Measurements from ENCODE around the gene SGK1. TPM values are rescaled to one million over a fixed set of nuclear protein-coding genes. Genes with fewer than 3 reads are reported as not detected.

SGK1 gene
- total and polyA plus RNA-seq, 10 of the 15 experiments (the other 5 are each of a cell fraction or from before 2014, with no cell fraction given): 0.62 to 5.1 (median 2.9) TPM

DNA sequence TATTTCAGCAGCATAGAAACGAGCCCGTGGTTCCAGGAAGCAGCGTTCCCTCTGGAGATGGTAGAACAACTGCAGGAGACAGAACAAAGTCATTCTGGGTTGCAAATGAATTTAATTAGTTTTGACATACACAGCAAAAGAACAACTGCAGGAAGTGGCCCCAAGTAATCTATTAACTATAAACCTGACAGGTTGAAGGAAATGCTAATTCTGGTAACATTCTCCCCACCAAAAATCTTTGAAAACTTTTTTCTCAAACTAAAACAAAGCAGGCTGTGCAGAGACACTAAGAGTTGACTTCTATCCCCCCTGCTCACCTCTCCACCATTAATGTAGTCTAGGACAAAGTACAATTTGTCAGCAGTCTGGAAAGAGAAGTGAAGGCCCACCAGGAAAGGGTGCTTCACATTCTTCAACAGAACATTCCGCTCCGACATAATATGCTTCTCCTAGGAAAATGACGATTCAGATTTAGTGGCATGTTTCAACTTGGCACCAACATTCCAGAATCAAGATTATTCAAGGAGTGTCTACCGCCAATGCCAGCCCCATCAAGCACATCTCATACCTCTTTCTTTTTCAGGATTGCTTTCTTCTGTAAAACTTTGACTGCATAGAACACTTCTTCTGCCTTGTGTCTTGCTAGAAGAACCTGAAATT, 145.1 kb downstream of the SGK1 start:
- 79% methylated on average over 7 of the region's 7 CpGs for WGBS (ENCODE audit: insufficient coverage, insufficient replicate concordance, low lambda C conversion rate, missing lambda C conversion rate)
- peaks cover 5% of the 10 kb centered on the region for H3K4me1 ChIP-seq (ENCODE audit: control insufficient read depth, insufficient read depth, low read length)
- TF ChIP-seq CREB1 (IDR thresholded peaks at IDR 0.05; ENCODE audit: low read depth): no peak
- TF ChIP-seq, protein P1, sequence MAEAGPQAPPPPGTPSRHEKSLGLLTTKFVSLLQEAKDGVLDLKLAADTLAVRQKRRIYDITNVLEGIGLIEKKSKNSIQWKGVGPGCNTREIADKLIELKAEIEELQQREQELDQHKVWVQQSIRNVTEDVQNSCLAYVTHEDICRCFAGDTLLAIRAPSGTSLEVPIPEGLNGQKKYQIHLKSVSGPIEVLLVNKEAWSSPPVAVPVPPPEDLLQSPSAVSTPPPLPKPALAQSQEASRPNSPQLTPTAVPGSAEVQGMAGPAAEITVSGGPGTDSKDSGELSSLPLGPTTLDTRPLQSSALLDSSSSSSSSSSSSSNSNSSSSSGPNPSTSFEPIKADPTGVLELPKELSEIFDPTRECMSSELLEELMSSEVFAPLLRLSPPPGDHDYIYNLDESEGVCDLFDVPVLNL (IDR thresholded peaks at IDR 0.05; ENCODE audit: low read depth, low read length): no peak
- TF ChIP-seq SMAD1 (IDR thresholded peaks at IDR 0.05; ENCODE audit: low read depth, partially characterized antibody): no peak
- TF ChIP-seq ZNF207 (IDR thresholded peaks at IDR 0.05; ENCODE audit: borderline replicate concordance): no peak
- no peak for TF ChIP-seq MEF2A (IDR thresholded peaks at IDR 0.05; ENCODE audit: insufficient read depth, low read depth, low read length)
- no peak for TF ChIP-seq SUZ12 (IDR thresholded peaks at IDR 0.05; ENCODE audit: unreplicated experiment)
- TF ChIP-seq ZZZ3 (IDR thresholded peaks at IDR 0.05; ENCODE audit: control insufficient read depth, insufficient read length, low read depth): no peak
- no peak for TF ChIP-seq MXI1 (IDR thresholded peaks at IDR 0.05; ENCODE audit: low read depth, low read length)
- TF ChIP-seq, protein P2, sequence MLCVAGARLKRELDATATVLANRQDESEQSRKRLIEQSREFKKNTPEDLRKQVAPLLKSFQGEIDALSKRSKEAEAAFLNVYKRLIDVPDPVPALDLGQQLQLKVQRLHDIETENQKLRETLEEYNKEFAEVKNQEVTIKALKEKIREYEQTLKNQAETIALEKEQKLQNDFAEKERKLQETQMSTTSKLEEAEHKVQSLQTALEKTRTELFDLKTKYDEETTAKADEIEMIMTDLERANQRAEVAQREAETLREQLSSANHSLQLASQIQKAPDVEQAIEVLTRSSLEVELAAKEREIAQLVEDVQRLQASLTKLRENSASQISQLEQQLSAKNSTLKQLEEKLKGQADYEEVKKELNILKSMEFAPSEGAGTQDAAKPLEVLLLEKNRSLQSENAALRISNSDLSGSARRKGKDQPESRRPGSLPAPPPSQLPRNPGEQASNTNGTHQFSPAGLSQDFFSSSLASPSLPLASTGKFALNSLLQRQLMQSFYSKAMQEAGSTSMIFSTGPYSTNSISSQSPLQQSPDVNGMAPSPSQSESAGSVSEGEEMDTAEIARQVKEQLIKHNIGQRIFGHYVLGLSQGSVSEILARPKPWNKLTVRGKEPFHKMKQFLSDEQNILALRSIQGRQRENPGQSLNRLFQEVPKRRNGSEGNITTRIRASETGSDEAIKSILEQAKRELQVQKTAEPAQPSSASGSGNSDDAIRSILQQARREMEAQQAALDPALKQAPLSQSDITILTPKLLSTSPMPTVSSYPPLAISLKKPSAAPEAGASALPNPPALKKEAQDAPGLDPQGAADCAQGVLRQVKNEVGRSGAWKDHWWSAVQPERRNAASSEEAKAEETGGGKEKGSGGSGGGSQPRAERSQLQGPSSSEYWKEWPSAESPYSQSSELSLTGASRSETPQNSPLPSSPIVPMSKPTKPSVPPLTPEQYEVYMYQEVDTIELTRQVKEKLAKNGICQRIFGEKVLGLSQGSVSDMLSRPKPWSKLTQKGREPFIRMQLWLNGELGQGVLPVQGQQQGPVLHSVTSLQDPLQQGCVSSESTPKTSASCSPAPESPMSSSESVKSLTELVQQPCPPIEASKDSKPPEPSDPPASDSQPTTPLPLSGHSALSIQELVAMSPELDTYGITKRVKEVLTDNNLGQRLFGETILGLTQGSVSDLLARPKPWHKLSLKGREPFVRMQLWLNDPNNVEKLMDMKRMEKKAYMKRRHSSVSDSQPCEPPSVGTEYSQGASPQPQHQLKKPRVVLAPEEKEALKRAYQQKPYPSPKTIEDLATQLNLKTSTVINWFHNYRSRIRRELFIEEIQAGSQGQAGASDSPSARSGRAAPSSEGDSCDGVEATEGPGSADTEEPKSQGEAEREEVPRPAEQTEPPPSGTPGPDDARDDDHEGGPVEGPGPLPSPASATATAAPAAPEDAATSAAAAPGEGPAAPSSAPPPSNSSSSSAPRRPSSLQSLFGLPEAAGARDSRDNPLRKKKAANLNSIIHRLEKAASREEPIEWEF (IDR thresholded peaks at IDR 0.05; ENCODE audit: insufficient replicate concordance, low read depth, low read length): no peak
- no peak for TF ChIP-seq ZNF217 (IDR thresholded peaks at IDR 0.05)
- TF ChIP-seq, protein P3, sequence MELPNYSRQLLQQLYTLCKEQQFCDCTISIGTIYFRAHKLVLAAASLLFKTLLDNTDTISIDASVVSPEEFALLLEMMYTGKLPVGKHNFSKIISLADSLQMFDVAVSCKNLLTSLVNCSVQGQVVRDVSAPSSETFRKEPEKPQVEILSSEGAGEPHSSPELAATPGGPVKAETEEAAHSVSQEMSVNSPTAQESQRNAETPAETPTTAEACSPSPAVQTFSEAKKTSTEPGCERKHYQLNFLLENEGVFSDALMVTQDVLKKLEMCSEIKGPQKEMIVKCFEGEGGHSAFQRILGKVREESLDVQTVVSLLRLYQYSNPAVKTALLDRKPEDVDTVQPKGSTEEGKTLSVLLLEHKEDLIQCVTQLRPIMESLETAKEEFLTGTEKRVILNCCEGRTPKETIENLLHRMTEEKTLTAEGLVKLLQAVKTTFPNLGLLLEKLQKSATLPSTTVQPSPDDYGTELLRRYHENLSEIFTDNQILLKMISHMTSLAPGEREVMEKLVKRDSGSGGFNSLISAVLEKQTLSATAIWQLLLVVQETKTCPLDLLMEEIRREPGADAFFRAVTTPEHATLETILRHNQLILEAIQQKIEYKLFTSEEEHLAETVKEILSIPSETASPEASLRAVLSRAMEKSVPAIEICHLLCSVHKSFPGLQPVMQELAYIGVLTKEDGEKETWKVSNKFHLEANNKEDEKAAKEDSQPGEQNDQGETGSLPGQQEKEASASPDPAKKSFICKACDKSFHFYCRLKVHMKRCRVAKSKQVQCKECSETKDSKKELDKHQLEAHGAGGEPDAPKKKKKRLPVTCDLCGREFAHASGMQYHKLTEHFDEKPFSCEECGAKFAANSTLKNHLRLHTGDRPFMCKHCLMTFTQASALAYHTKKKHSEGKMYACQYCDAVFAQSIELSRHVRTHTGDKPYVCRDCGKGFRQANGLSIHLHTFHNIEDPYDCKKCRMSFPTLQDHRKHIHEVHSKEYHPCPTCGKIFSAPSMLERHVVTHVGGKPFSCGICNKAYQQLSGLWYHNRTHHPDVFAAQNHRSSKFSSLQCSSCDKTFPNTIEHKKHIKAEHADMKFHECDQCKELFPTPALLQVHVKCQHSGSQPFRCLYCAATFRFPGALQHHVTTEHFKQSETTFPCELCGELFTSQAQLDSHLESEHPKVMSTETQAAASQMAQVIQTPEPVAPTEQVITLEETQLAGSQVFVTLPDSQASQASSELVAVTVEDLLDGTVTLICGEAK (IDR thresholded peaks at IDR 0.05; ENCODE audit: borderline replicate concordance): no peak
- no peak for TF ChIP-seq CBX5 (IDR thresholded peaks at IDR 0.05; ENCODE audit: low read depth)

More for the DNA sequence above, 145.1 kb downstream of the SGK1 start:
- Histone ChIP-seq H3K27me3 (replicated peaks in 1 of 2; ENCODE audit: control insufficient read depth in 2 of 2, insufficient read depth in 2 of 2, low read length in 1 of 2) (peaks cover 0 to 9% of the 10 kb centered on the region in 2 experiments; a peak in 3 of 4 replicates), H4K20me1 (ENCODE audit: control insufficient read depth, insufficient read depth) (no peaks in the 10 kb centered on the region), H3K9me3 (replicated peaks; ENCODE audit: control insufficient read depth, insufficient read depth, low read length) (no peaks in the 10 kb centered on the region; the same call in 2 of the 3 replicates), H3K4me2 (ENCODE audit: control insufficient read depth, insufficient read depth) (no peak overlapping the region; the same call in 1 of the 2 replicates), H3K79me2 (ENCODE audit: control insufficient read depth, insufficient read depth, low read length) (no peaks in the 10 kb centered on the region), H3K9ac (ENCODE audit: control insufficient read depth, insufficient read depth, low read length) (no peak overlapping the region), H2AFZ (ENCODE audit: control insufficient read depth, low read depth, low read length) (no peak overlapping the region), H3K4me3 (no peak overlapping the region), H3K36me3 (ENCODE audit: control insufficient read depth in 2 of 2, insufficient read depth in 2 of 2, low read length in 1 of 2) (no peaks in the 10 kb centered on the region; a peak in 1 of 4 replicates), H3K27ac (ENCODE audit: control insufficient read depth, insufficient read depth) (no peak overlapping the region)
- FAIRE-seq: no peak
- ChIA-PET POLR2A (no interaction called here), RAD21 (ENCODE audit: unreplicated experiment) (no interaction called here), CTCF (interaction anchor here (1.6 to 2.1 kb wide), 4 partner anchors 16 to 649 kb away, joined by 4 to 12 read pairs (median 6); no protein-coding TSS in a partner anchor), SMC1A (ENCODE audit: uncharacterized antibody, unreplicated experiment) (interaction anchor here (2.5 kb wide), 1 partner anchor 468 kb away, joined by 12 read pairs; no protein-coding TSS in a partner anchor)
- in situ Hi-C loops (cut with MboI): loop anchor here (5.0 kb wide), 2 partner anchors 469 to 769 kb away; no protein-coding TSS in a partner anchor
- DNase-seq (ENCODE audit: low read depth, low spot score): no peak
- intact Hi-C loops (cut with micrococcal nuclease; ENCODE audit: unreplicated experiment): loop anchor here (5.0 to 10.0 kb wide), 2 partner anchors 352 to 1269 kb away; no protein-coding TSS in a partner anchor
- ATAC-seq: no peak
- no TSS peak for BruUV-seq (replicated peaks)
